HepG2 (cell line): ENCODE results near the gene FAM168A. TPM values are rescaled to one million over a fixed set of nuclear protein-coding genes. Genes with fewer than 3 reads are reported as not detected.

Experiments
- ARID5B ChIP-seq: IDR thresholded peaks from 2 replicates; pipeline ENCODE4 v1.4.0; 2020; ENCODE audit warnings: mild to moderate bottlenecking, missing genetic modification reagents
- BCL6 ChIP-seq: IDR thresholded peaks from 2 replicates; pipeline ENCODE4 v1.6.1; 2016; ENCODE audit warnings: missing genetic modification reagents, missing compliant biosample characterization
- CBX2 ChIP-seq, 2 experiments: fragments of 200-600 bp in 1 of 2; sonication (generic); formaldehyde crosslinking in 1 of 2; IDR thresholded peaks; 2 replicates each; pipeline versions ENCODE4 v1.7.0 to v1.8.1; 2018 to 2022; ENCODE audit warnings: low read depth in 2 of 2, low read length in 1 of 2, mild to moderate bottlenecking in 1 of 2, missing genetic modification reagents in 1 of 2
- IRF1 ChIP-seq: sonication (generic); formaldehyde crosslinking; IDR thresholded peaks from 2 replicates; pipeline ENCODE4 v1.4.0; 2020; ENCODE audit warnings: low read depth, mild to moderate bottlenecking, missing genetic modification reagents
- KLF12 ChIP-seq: sonication (generic); formaldehyde crosslinking; IDR thresholded peaks from 2 replicates; pipeline ENCODE4 v1.4.0; 2020; ENCODE audit warnings: missing genetic modification reagents, borderline replicate concordance
- MLXIP ChIP-seq: sonication (generic); formaldehyde crosslinking; IDR thresholded peaks from 2 replicates; pipeline ENCODE4 v1.9.0; 2021; ENCODE audit warnings: missing genetic modification reagents, borderline replicate concordance
- ZBTB42 ChIP-seq: sonication (generic); formaldehyde crosslinking; IDR thresholded peaks from 2 replicates; pipeline ENCODE4 v1.5.0; 2020; ENCODE audit warnings: mild to moderate bottlenecking, missing genetic modification reagents
- polyA plus RNA-seq, 8 experiments: library from polyadenylated mRNA; depleted of rRNA in 3 of 8; stranded (reverse) in 7 of 8; unstranded in 1 of 8; fragments of >200 nt; fragmentation: Illumina TruSeq in 4 of 8; extraction: Trizol in 4 of 8; gene quantifications; 2 replicates each; pipeline versions ENCODE4 v1.2.1 to v1.2.3, GENCODE V29; 2011 to 2016; ENCODE audit warnings: low read depth in 4 of 8, missing spikeins in 1 of 8, mixed read lengths in 1 of 8; ENCODE audit not compliant: insufficient read depth in 1 of 8
- total RNA-seq, 5 experiments: library from RNA; depleted of rRNA; stranded (reverse); fragments of >200 nt; fragmentation: Illumina TruSeq; extraction: Trizol; gene quantifications; 2 replicates each; pipeline ENCODE4 v1.2.3, GENCODE V29; 2016; ENCODE audit warnings: low read depth in 1 of 5

The FAM168A gene
- total and polyA plus RNA-seq, 2 of the 13 experiments (the other 11 are each of a cell fraction or from before 2014, with no cell fraction given) = 13.9 to 15.8 TPM

GRCh38 chr11:73578592-73579185 lies 19.2 kb downstream of the FAM168A start (continued):
- TF ChIP-seq MLXIP (CRISPR knock-in tag) (no peak), KLF12 (CRISPR knock-in tag) (no peak), CBX2 (IDR thresholded peaks at IDR 0.05; ENCODE audit: low read depth, low read length) (no peak), CBX2 (CRISPR knock-in tag; IDR thresholded peaks at IDR 0.05; ENCODE audit: low read depth) (no peak), BCL6 (0 out of 2 replicates have a peak, but pooled peaks have one; percentile 11), ARID5B (CRISPR knock-in tag) (peak; percentile 31; the same call in 1 of the 2 replicates), IRF1 (CRISPR knock-in tag) (no peak), ZBTB42 (no peak)
